ENCODE results near the gene ELL3.
A peak's percentile ranks its signal among the peaks of the same experiment; 100 is the strongest.

- TF ChIP-seq EP300 (IDR thresholded peaks at IDR 0.05), result peak; percentile 32
- peak; percentile 98 for TF ChIP-seq POLR2A (IDR thresholded peaks at IDR 0.05)
Measured at GRCh38 chr15:43791993-43792760, 15.4 kb upstream of the ELL3 start, which contains the start of gene SERF2.

Data from ovary (tissue), 1 donor.